EH (cell line): Measurements from ENCODE around the gene PCDHGC4.

Source experiments
- DNase-seq: peaks from one replicate; pipeline ENCODE4 v3.0.0-alpha.2; 2015; ENCODE audit warnings: low read depth

The PCDHGC4 gene

DNA sequence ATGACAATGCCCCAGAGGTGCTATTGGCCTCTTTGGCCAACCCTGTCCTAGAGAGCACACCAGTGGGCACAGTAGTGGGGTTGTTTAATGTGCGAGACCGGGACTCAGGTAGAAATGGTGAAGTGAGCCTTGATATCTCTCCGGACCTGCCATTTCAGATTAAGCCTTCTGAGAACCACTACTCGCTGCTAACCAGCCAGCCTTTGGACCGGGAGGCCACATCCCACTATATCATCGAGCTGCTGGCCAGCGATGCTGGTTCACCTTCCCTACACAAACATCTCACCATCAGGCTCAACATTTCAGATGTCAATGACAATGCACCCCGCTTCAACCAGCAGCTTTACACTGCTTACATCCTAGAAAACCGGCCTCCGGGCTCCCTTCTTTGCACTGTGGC, 5.4 kb downstream of the PCDHGC4 start:
- DNase-seq = no peak

DNA sequence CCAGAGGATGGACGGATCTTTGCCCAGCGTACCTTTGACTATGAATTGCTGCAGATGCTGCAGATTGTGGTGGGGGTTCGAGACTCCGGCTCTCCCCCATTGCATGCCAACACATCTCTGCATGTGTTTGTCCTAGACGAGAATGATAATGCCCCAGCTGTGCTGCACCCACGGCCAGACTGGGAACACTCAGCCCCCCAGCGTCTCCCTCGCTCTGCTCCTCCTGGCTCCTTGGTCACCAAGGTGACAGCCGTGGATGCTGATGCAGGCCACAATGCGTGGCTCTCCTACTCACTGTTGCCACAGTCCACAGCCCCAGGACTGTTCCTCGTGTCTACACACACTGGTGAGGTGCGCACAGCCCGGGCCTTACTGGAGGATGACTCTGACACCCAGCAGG, 5.9 kb downstream of the PCDHGC4 start:
- DNase-seq = no peak

DNA sequence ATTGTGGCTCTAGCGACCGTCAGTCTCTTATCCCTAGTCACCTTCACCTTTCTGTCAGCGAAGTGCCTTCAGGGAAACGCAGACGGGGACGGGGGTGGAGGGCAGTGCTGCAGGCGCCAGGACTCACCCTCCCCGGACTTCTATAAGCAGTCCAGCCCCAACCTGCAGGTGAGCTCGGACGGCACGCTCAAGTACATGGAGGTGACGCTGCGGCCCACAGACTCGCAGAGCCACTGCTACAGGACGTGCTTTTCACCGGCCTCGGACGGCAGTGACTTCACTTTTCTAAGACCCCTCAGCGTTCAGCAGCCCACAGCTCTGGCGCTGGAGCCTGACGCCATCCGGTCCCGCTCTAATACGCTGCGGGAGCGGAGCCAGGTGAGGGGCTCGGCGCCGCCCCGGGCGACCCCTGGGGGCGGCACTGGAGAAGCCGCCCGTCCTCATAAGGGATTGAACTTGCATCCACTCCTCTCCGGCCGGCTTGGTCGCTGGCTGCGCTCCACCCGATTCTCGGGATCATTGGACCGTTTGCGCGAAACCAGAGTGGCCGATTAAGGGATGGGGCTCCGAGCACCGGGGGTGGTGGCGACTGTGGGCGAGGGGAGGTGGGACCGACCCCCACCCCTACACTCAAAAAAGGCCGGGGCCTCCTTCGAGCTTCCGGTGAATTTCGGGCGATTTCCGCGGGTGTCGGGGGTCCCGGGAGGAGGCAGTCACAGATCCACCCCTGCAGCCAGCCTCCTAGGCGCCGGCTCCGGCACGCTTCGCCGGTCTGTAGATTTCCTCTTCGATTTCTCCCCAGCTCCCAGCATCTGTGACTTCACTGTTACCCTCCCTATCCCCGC, 6.7 kb downstream of the PCDHGC4 start:
- no peak for DNase-seq

DNA sequence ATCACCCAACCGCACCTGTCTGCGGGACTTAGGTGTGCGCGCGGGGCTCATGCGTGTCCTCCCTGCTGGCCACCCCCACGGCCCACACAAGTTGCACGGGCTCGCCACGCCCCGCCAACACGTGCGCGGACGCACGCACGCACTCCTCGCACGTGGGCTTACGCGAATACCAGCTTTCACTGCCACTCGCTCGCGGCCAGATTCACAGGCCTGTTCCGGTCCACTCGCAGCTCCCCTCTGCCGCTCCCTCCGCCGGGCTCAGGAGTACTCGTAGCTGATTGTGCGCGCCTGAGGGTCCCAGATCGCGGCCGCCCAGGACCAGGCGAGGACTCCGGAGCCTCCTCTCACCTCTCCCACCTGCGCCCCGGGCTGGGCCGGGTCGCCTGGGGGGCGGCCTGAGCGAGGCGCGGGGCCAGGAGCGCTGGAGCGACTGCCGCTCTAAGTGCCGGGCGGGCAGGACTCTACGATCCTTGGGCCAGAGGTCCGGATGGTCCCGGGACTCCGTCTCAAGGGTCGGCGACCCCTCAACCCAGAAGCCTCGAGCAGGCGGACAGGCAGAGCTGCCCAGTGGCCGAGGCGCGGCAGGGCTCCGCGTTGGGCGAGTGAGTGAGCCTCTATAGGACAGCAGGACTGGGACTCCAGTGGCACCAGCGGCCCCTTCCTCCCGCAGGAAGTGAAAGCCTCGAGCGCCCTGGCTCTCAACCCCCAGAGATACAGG, 7.5 kb downstream of the PCDHGC4 start:
- no peak for DNase-seq

DNA sequence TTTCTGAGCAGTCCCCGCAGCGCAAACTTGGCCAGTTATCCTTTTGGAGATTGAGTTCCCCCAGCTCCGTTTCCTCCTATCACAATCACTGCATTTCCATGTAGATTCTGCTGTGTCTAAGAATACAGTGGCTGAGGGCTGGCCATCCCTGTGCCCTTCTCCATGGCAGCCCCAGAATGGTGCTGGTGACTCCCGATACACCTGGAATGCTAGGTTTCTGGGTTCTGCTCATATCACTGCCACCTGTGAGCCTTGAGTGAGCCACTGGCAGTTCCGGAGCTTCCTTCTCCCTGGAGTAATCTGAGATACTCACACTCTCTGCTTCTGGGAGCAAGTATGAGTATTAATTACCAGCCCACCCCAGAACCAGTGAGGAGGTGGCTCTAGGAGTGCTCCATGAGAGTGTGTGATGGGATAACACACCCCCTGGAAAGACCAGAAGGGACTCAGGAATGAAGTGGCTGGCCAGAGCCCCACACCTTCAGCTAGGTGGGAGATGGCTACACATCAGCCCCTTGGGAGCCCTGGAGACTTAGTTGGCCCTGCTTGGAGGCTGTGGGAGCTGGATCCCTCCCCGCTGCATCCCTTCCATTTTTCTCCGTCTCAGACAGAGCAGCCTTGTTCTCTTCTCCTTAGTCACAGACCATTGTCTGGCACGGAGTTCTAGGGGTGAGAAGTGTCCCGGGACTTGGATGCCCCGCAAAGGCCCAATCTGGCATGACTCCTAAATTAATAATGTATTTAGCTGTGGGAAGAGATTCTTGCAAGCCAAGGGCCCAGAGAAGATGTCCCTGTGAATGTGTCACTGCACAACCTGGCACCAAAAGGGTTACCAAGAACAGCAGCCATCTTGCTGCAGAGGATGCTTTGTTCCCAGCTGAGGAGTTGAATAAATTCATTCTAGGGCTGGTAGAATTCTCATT, 8.9 kb downstream of the PCDHGC4 start:
- peak; percentile 67 for DNase-seq

DNA sequence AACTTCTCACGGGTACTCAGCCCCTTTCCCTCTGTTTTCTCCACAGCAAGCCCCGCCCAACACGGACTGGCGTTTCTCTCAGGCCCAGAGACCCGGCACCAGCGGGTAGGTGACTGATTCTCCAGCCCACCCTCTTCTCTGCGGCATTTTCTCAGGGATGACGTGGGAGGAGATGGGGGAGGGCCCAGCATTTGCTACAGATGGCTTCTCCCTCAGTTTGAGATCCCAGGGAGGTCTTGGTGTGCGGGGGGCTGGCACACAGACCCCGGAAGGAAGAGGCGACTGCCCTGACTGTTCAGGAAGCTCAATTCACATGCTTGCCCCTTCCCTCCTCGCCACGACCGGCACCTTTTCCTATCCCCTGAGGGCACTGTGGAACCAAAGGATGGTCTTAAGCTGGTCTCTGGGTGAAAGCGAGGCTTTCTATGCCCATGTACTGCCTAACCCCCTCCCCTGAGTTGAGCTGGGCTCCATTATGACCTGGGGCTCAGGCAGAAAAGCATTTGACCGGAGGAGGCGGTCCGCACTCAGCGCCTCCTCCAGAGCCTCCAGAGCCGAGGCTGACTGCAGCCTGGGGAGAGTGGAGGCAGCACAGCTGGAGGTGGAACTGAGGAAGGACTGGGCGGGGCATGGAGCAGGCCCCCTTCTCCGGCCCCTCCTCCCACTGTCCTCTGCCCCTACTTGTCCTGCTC, 10.1 kb downstream of the PCDHGC4 start:
- peak; percentile 30 for DNase-seq

DNA sequence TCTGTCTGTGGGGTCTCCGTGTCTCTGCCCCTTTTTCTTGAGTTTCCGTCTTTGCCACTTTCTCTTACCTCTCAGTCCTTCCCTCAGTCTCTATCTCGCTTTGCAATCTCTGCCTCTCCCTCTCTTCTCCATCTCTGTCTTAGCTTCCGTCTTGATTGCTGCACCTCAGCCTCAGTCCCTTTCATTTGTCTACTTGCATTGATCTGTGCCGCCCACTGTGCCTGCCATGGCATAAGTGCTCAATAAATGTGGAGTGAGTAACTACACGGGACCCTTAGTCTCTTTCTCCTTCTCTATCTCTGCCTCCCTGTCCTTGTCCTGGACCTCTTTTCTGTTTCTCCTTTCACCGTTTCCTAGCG, 10.6 kb downstream of the PCDHGC4 start:
- no peak for DNase-seq

DNA sequence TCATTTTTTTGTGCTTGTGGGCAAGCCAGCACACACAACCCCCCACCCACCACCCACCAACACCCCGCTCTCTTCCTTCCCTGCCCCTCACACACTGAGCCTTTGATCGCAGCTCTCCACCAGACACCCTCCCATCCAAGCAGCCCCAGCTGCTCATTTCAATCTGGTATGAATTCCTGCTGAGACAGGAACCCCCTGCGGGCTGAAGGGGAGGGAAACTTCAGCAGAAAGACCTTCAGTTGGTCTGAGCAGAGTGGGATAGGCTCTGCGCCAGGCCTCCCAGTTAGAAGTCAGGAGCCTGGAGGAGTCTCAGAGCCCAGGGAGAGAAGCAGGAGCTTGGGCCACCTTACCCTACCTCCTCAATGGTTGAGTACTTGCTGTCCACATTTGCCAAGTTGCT, 11.2 kb downstream of the PCDHGC4 start:
- DNase-seq = peak; percentile 85

DNA sequence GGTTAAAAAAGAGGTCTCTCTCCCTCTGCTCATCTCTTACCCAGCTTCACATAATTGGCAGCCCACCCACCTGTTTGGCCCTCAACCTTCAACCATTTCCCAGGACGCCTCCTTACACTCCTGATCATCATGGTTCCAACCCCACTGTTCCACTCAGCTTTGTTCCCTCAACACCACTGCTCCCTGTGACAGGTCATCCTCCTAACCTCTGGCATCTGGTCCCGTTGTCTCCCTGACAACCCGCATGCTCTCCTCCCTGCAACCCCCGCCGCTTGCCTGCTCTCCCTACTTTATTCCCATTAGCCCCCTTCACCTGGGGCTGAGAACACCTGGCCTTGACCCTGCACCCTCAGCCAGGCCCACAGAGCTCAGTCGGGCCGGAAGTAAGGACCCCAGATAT, 16.9 kb downstream of the PCDHGC4 start:
- DNase-seq = no peak

DNA sequence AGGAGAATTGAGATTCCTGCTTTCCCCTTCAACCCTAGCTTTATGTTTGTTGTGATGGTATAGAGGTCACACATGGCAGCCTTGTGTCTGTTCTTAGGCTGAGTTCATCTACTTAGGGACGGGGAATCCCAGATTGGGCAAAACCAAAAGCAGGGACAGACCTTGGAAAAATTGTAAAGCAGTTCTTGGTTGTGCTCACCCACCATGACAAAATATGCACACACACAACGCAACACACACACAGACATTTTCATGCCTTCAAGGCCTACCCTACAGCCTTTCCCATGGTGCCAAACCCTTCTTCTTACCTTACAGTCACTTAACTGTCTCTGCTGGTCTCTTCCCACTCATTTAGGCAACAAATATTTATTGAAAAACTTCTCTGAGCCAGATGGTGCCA, 18.9 kb downstream of the PCDHGC4 start:
- no peak for DNase-seq

DNA sequence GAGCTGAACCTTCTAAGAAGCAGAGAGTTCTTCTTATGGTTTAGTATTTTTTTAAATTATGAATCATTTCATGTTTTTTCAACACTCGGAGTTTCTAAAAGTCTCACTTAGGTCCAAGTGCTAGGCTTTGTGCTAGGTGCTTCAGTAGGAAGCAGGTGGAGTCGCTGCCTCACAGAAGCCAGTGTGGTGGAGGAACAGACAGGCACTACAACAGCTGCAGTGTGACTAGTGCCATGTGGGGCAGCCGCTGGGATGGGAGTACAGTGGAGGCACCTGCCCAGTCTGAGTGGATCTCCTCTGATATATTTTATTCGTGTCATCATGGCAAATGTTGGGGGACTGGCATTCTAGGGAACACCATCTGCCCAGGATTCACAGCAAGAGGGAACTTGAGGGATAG, 19.4 kb downstream of the PCDHGC4 start:
- no peak for DNase-seq

DNA sequence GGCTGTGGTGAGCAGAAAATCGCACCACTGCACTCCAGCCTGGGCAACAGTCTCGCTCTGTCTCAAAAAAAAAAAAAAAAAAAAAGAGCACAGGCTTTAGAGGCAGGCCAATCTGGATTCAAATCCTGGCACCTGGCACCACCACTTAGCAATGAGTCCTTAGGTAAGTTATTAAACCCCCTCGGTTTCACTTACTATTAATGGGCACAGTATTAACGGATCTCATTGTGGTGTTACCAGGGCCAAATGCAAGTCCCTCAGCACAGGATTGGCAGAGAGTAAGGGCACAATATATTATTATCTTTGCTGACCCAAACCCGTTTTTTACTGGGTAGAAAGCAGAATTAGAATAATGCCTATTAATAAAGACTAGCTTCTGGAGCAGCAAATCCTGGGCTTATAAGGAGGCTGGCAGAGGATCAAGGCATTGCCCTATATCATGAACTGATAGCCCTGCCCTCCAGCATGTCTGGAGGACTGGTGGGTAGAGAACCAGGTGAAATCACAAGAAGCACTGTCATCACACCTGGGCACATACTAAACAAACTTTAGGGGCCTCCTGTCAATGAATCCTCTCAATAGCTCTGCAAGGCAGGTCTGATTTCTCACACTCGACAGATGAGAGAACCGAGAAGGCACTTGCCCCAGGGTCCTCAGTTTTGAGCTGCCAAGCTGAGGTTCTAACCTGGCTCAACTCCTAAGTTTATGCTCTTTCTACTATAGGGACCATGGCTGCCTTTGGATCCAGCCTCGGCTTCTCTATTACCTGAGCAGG, 21.7 kb downstream of the PCDHGC4 start:
- DNase-seq = no peak

DNA sequence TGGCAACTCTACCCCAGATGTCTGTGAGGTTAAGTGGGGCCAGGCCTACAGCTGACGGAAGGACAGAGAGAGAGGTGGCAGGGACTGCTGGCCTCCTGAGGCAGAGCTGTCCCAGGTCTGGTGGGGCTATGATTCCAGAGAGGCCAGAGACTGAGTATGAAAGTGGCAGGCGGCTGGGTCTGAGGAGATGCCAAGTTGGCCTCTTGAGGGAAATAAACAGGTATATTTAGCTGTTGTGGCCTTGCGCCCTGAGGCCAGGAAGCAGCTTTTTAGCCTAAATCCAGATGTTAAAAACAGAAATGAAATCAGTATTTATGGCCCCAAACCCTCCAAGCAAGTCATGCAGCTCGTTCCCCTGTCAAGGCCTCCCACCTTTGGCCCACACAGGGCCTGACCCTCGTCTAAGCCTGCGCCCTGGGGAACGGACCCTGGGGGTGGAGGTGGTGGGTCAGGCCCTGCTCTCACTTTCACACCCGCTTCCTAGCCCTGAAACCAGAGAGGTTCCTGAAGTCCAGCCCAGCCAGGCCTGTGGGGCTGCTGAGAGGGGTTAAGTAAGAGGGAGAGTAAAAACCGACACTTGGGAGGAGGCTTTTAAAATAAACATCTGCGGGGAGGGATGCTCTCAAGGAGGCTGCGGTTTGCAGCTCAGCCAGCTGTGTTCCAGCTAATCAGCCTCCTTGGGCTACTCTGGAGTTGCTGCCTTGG, 22.7 kb downstream of the PCDHGC4 start:
- peak; percentile 93 for DNase-seq

DNA sequence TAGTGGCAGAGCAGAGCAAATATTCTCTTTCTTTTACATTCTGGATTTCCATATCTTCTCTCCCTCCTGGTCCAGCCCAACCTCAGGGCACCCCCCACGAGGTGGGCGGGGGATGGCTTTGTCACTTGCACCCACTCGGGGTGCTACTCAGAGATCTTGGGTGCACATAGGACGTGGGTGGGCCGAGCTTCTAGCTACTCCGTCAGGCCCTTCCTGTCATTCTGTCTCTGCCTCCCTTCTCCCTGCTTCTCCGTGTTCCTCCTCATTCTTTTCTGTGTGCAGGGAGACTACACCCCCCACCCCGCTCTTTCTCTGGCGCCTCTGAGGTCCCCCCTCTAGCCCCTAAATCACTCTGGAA, 23.6 kb downstream of the PCDHGC4 start:
- no peak for DNase-seq

DNA sequence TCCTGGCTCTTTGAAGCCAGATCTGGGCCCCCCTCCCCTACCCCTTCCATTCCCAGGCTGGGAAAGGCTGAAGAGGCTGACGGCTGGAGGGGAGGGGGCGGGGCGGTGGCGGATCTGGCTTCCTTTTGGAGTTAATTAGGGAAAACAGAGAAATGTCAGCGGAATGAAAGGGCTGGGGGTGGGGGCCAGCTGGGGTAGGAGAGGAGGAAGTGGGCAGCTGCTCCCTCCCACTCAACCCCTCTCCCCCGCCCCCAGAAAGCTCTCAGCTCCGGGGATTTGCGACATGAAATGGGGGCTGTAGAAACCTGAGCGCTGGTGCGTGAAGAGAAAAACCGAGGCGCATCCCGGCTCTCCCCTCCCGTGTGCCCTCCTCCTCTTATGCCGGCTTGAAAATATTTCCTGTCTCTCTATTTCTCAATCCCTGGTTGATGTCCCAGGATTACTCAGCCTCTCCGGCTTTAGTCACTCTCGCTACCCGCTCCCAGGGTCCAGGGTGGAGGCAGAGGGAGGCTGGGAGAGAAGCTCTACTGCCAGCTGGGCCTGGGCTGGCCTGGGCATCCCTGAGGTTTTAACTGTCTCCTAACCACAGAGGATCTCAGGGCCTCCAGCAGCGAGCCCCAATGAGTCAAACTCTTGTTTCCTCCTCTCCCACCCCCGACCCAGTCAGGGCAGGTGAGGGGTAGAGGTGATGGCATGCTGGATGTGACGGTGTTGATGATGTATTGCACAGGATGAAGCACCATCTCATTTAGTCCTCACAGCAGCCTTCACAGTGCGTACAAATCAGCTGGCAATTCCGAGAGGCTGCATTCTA, 24.2 kb downstream of the PCDHGC4 start:
- peak; percentile 98 for DNase-seq

DNA sequence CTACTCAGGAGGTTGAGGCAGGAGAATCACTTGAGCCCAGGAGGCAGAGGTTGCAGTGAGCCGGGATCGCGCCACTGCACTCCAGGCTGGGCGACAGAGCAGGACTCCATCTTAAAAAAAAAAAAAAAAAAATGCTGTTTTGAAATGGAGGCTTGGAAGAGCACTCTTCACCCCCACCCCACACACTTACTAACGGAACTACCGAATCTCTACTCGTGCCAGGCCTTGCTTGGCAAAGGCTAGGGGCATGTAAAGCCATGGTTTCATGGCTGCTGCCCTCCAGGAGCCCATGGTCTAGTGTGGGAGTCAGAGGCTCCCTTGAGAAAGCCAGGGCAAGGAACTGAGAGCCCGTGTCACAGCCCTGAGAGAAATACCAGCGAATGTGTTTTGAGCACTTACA, 25.3 kb downstream of the PCDHGC4 start:
- DNase-seq = no peak

DNA sequence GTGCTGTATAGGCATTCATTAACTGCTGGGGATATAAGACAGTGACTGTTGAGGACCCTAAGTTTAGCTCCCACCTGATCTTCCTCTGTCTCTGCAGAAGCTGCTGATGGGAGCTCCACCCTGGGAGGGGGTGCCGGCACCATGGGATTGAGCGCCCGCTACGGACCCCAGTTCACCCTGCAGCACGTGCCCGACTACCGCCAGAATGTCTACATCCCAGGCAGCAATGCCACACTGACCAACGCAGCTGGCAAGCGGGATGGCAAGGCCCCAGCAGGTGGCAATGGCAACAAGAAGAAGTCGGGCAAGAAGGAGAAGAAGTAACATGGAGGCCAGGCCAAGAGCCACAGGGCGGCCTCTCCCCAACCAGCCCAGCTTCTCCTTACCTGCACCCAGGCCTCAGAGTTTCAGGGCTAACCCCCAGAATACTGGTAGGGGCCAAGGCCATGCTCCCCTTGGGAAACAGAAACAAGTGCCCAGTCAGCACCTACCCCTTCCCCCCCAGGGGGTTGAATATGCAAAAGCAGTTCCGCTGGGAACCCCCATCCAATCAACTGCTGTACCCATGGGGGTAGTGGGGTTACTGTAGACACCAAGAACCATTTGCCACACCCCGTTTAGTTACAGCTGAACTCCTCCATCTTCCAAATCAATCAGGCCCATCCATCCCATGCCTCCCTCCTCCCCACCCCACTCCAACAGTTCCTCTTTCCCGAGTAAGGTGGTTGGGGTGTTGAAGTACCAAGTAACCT, 26.2 kb downstream of the PCDHGC4 start:
- no peak for DNase-seq

DNA sequence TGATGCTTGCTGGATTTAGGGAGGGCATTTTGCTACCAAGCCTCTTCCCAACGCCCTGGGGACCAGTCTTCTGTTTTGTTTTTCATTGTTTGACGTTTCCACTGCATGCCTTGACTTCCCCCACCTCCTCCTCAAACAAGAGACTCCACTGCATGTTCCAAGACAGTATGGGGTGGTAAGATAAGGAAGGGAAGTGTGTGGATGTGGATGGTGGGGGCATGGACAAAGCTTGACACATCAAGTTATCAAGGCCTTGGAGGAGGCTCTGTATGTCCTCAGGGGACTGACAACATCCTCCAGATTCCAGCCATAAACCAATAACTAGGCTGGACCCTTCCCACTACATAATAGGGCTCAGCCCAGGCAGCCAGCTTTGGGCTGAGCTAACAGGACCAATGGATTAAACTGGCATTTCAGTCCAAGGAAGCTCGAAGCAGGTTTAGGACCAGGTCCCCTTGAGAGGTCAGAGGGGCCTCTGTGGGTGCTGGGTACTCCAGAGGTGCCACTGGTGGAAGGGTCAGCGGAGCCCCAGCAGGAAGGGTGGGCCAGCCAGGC, 27.0 kb downstream of the PCDHGC4 start:
- no peak for DNase-seq
